Measurements from ENCODE around the gene CRYBB3. TPM values are rescaled to one million over a fixed set of nuclear protein-coding genes. Genes with fewer than 3 reads are reported as not detected.

Gene CRYBB3
- total and polyA plus RNA-seq, 2 donors (not counting 1 experiment from before 2014, with no cell fraction given), result not detected

Small RNA genes lying within 50 kb of the gene (small RNA-seq; reads per million reads assigned to genes)
- gene Z99916.2 (ENCODE audit: insufficient read length, low read depth, low replicate concordance), result not detected

Other genes starting within 250 kb of the CRYBB3 start
- gene KIAA1671, start 247.1 kb upstream of the CRYBB3 start, total RNA-seq, result 0.02 and 0.05 TPM in 2 replicates
- 0.01 and 0.04 TPM in 2 replicates for gene KIAA1671, start 247.1 kb upstream of the CRYBB3 start, polyA plus RNA-seq
- gene CRYBB2, start 19.8 kb downstream of the CRYBB3 start, total RNA-seq, result not detected in 2 replicates
- not detected in 2 replicates for gene CRYBB2, start 19.8 kb downstream of the CRYBB3 start, polyA plus RNA-seq